Measurements from ENCODE around the gene FGFR2.

The FGFR2 gene

GRCh38 chr10:121609426-121610380 lies 11.5 kb upstream of the FGFR2 start:
- no peak for DNase-seq

- no peak for DNase-seq
These were observed 10.4 kb upstream of the FGFR2 start for GRCh38 chr10:121608469-121609190.

GRCh38 chr10:121607310-121608055 lies 9.2 kb upstream of the FGFR2 start:
- no peak for DNase-seq

- no peak for DNase-seq
These were observed 7.5 kb upstream of the FGFR2 start for GRCh38 chr10:121605708-121606107.

- no peak for DNase-seq
These were observed 3.2 kb upstream of the FGFR2 start for GRCh38 chr10:121601458-121601857.

GRCh38 chr10:121600611-121601010 lies 2.4 kb upstream of the FGFR2 start:
- no peak for DNase-seq

GRCh38 chr10:121599947-121600346 lies 1.7 kb upstream of the FGFR2 start:
- DNase-seq, result no peak

GRCh38 chr10:121597504-121598262 lies 561 bp downstream of the FGFR2 start:
- no peak for DNase-seq

GRCh38 chr10:121596689-121597503 lies 1.3 kb downstream of the FGFR2 start:
- no peak for DNase-seq

- DNase-seq, result no peak
These were observed 2.2 kb downstream of the FGFR2 start for GRCh38 chr10:121595806-121596688.

GRCh38 chr10:121595351-121595805 lies 2.9 kb downstream of the FGFR2 start:
- DNase-seq, result no peak

- DNase-seq, result no peak
These were observed 3.5 kb downstream of the FGFR2 start for GRCh38 chr10:121594623-121595350.

GRCh38 chr10:121594076-121594475 lies 4.2 kb downstream of the FGFR2 start:
- no peak for DNase-seq

- no peak for DNase-seq
These were observed 4.8 kb downstream of the FGFR2 start for GRCh38 chr10:121593281-121594075.

GRCh38 chr10:121592155-121592890 lies 5.9 kb downstream of the FGFR2 start:
- no peak for DNase-seq

- no peak for DNase-seq
These were observed 7.1 kb downstream of the FGFR2 start for GRCh38 chr10:121591186-121591585.

- no peak for DNase-seq
These were observed 7.5 kb downstream of the FGFR2 start for GRCh38 chr10:121590772-121591171.

- DNase-seq, result no peak
These were observed 8.7 kb downstream of the FGFR2 start for GRCh38 chr10:121589553-121589952.
